ENCODE measurements around the gene SLC8A3. TPM values are rescaled to one million over a fixed set of nuclear protein-coding genes. Genes with fewer than 3 reads are reported as not detected.
A peak's percentile ranks its signal among the peaks of the same experiment; 100 is the strongest.

The SLC8A3 gene
- total and polyA plus RNA-seq, 12 donors: 0.01 to 0.26 (median 0.14) TPM; not detected in 4

DNA sequence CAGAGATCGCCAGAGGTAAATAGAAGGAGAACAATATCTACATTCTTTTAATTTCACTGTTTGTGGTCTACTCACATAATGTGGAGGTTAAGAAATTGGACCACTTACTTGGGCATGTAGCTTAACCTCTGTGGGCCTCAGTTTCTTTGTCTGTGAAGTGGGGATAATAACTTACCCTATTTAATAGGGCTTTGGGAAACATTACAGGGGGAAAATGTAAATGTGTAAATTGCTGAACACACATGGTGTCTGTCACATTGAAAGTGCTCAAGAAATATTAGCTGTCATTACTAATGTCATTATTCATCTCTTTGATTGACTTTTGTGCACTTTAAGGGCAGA is 140.5 kb downstream of the SLC8A3 start:
- intact Hi-C loops (cut with DNase I): loop anchor here in 3 of 10 donors (5.0 kb wide), 2 partner anchors 269 to 669 kb away; no protein-coding TSS in a partner anchor
- ATAC-seq (no peak), DNase-seq (no peak)
- Histone ChIP-seq H3K36me3 (no peaks in the 10 kb centered on the region), H3K27ac (no peak overlapping the region), H3K9me3 (no peaks in the 10 kb centered on the region), H3K4me3 (no peak overlapping the region), H3K27me3 (peaks cover 0 to 34% (median 15%) of the 10 kb centered on the region in 7 donors), H3K4me1 (peaks cover 0 to 6% (median 0%) of the 10 kb centered on the region in 9 donors)
- TF ChIP-seq, protein P1, sequence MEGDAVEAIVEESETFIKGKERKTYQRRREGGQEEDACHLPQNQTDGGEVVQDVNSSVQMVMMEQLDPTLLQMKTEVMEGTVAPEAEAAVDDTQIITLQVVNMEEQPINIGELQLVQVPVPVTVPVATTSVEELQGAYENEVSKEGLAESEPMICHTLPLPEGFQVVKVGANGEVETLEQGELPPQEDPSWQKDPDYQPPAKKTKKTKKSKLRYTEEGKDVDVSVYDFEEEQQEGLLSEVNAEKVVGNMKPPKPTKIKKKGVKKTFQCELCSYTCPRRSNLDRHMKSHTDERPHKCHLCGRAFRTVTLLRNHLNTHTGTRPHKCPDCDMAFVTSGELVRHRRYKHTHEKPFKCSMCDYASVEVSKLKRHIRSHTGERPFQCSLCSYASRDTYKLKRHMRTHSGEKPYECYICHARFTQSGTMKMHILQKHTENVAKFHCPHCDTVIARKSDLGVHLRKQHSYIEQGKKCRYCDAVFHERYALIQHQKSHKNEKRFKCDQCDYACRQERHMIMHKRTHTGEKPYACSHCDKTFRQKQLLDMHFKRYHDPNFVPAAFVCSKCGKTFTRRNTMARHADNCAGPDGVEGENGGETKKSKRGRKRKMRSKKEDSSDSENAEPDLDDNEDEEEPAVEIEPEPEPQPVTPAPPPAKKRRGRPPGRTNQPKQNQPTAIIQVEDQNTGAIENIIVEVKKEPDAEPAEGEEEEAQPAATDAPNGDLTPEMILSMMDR (IDR thresholded peaks at IDR 0.05): no peak
- WGBS, 2 donors: 74% methylated on average over 1 of the region's 1 CpG

DNA sequence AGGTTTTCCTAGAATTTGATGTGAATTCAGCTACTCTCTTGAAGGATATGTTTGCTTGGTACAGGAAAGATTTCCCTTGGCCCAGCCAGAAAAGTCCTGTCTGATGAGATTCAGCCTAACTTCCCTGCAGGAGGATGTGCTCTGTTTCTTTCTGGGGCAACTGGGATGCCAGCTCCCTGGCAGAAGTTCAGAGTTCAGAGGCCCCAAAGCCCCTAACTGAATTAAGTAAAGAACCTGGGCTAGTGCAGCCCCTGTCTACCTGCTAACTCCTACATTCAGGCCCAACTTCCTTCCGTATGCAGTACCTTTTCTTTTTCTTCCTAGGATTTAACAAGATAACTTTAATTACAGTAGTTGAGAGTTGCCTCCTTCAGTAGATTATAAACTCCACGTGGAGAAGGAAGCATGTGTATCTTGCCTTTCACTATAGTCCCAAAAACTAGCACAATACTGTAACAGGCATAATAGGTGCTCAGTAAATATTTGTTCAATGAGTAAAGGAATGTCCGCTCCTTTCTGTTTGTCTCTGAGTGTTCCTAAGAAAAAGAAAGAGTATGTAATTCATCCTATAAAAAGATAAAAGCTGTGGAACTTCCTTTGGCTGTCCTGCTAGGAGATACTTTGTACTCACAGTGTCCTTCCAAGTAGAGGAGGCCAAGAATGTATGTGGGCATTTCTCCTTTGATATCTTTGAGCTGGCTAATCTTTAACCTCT is 141.0 kb downstream of the SLC8A3 start:
- H3K4me3 ChIP-seq: no peak overlapping the region
- ATAC-seq (no peak), DNase-seq (no peak)
- no peaks in the 10 kb centered on the region for H3K36me3 ChIP-seq
- no peaks in the 10 kb centered on the region for H3K9me3 ChIP-seq
- H3K27ac ChIP-seq: no peak overlapping the region
- intact Hi-C loops (cut with DNase I): loop anchor here in 3 of 10 donors (5.0 kb wide), 2 partner anchors 270 to 670 kb away; no protein-coding TSS in a partner anchor
- peaks cover 0 to 6% (median 0%) of the 10 kb centered on the region in 9 donors for H3K4me1 ChIP-seq
- TF ChIP-seq, protein P1 (IDR thresholded peaks at IDR 0.05): no peak
- WGBS, 2 donors: 56 to 58% methylated on average over 3 of the region's 3 CpGs
- H3K27me3 ChIP-seq: peaks cover 0 to 37% (median 18%) of the 10 kb centered on the region in 7 donors

DNA sequence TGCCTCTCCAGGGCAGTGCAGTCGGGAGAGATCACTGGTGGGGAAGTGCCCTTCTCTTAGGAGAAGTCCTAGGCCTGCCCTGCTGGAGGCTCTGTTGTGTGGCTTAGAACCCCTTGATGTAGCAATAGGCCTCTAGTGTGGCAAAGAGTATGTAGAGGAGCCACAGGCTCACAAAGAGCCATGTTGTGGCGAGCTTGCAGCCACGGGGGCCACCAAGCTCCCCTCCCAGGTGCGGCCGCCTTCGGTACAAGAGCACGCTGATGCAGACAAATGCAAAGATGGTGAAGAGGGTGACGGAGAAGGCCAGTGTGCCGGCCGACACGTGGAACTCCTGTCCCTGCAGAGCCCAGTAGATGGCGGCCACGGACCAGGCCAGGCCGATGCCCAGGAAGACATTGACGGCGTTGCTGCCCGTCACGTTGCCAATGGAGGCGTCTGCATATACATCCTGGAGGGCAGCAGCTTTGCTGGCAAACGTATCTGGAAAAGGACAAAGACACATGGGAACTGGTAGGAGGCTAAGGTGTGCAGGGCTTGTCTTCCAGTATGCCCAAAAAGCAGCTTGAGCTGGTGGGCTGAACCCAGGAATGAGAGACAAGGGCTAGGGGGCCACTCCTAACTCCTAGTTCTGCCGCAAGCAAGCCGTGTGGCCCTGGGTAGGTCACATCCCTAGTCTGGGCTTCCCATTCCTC is 142.8 kb downstream of the SLC8A3 start:
- no peak overlapping the region for H3K4me3 ChIP-seq
- 23 to 29% methylated on average over 22 of the region's 22 CpGs for WGBS, 2 donors
- no peaks in the 10 kb centered on the region for H3K9me3 ChIP-seq
- peak; percentile 37 to 61 for DNase-seq
- peak; percentile 43 to 84 (median 72) for ATAC-seq
- no peak overlapping the region for H3K27ac ChIP-seq
- intact Hi-C loops (cut with DNase I): loop anchor here in 3 of 10 donors (5.0 kb wide), 2 partner anchors 271 to 671 kb away; no protein-coding TSS in a partner anchor
- peaks cover 0 to 44% (median 19%) of the 10 kb centered on the region in 7 donors for H3K27me3 ChIP-seq
- TF ChIP-seq, protein P1 (IDR thresholded peaks at IDR 0.05): peak; percentile 36 to 73 (median 68)
- peaks cover 0 to 6% (median 0%) of the 10 kb centered on the region in 9 donors for H3K4me1 ChIP-seq
- H3K36me3 ChIP-seq: no peaks in the 10 kb centered on the region

DNA sequence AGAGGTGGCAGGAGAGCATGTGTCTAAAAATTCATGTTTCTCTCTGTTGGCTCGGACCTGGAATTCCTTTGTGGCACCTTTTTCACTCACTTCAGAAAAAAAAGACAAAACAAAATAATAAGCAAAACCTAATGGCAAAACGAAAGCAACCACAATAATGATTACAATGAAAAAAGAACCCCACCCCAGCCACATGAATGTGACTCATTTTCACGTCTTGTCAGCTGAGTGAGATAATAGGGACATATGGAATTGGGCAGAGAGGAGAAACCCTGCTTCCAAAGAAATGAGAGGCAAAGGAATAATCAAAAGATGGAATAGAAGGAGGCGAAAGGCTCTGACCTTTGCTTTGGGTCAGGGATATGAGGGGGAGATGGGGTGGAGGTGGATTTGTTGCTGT is 143.4 kb downstream of the SLC8A3 start:
- peaks cover 0 to 50% (median 26%) of the 10 kb centered on the region in 7 donors for H3K27me3 ChIP-seq
- no peak overlapping the region for H3K4me3 ChIP-seq
- no peak overlapping the region for H3K27ac ChIP-seq
- 73 to 74% methylated on average over 4 of the region's 4 CpGs for WGBS, 2 donors
- no peaks in the 10 kb centered on the region for H3K36me3 ChIP-seq
- no peaks in the 10 kb centered on the region for H3K9me3 ChIP-seq
- intact Hi-C loops (cut with DNase I): loop anchor here in 3 of 10 donors (5.0 kb wide), 2 partner anchors 272 to 672 kb away; no protein-coding TSS in a partner anchor
- ATAC-seq (no peak), DNase-seq (no peak)
- TF ChIP-seq, protein P1 (IDR thresholded peaks at IDR 0.05): no peak
- peaks cover 0 to 6% (median 0%) of the 10 kb centered on the region in 9 donors for H3K4me1 ChIP-seq

All from heart right ventricle (tissue), 16 donors.